H7 (cell line): ENCODE results near the gene FAM78A. TPM values are rescaled to one million over a fixed set of nuclear protein-coding genes. Genes with fewer than 3 reads are reported as not detected.
A peak's percentile ranks its signal among the peaks of the same experiment; 100 is the strongest.
"Not testable (repeated sequence)": the region's sequence is repeated elsewhere in the genome, so short reads cannot be mapped to it uniquely, and the experiment has no call there.

Experiments
- DNase-seq: peaks from one replicate; pipeline ENCODE4 v3.0.0; 2012
- H3K27me3 ChIP-seq: 2 replicates; pipeline ENCODE4 v1.6.0; 2011; ENCODE audit warnings: mild to moderate bottlenecking, low read length; ENCODE audit not compliant: control insufficient read depth, insufficient read depth
- H3K36me3 ChIP-seq: replicated peaks from 2 replicates; pipeline ENCODE4 v1.5.1; 2011; ENCODE audit warnings: low read length; ENCODE audit not compliant: control insufficient read depth, insufficient read depth
- H3K4me3 ChIP-seq: 2 replicates; pipeline ENCODE4 v1.5.1; 2011; ENCODE audit warnings: low read depth, mild to moderate bottlenecking, control low read depth, low read length, moderate library complexity; ENCODE audit not compliant: insufficient read depth
- total RNA-seq: library from RNA; depleted of rRNA; stranded (reverse); fragments of >200 nt; shearing (Covaris generic); gene quantifications from 2 replicates; pipeline ENCODE4 v1.2.3, GENCODE V29; 2014

Gene FAM78A
- total RNA-seq, 1 experiment from 2014 or later: 1.6 TPM

DNA sequence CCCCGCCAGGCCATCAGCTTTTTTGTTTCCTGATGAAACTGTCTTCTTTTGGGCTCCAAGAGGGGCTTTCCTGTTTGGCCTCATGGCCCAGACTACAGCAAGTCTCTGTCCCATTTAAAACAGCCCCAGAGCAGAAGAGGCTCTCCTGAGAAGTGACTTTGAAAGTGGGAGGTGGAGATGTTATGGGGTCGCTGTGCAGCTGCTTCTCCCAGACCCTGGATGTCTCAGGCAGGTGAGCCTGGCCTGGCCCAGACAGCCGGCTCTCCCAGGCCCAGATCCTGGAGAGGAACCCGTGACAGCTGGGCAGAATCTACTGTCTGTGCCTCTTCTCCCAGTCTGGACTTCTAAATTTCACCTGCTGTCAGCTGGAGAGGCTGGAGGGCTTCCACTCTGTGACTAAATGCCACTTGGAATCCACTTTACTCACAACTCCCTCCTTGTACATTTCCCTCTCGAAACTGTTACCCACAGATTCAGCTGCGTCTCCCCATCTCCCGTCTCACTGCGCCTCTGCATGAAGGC lies 20.6 kb downstream of the FAM78A start:
- no peaks in the 10 kb centered on the region for H3K36me3 ChIP-seq
- no peak overlapping the region for H3K4me3 ChIP-seq
- H3K27me3 ChIP-seq: no peaks in the 10 kb centered on the region
- DNase-seq: peak; percentile 39

DNA sequence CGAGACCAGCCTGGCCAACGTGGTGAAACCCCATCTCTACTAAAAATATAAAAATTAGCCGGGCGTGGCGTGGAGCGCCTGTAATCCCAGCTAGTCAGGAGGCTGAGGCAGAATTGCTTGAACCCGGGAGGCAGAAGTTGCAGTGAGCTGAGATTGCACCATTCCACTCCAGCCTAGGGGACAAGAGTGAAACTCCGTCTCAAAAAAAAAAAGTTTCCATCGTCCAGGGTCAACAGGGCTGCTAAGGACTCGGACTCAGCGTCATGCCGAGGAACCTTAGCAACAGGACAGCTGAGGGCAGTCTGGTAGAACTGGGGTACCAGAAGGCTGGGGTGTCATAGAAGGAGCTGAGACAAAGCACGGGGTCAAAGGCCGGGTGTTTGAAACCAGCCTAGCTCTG lies 21.7 kb downstream of the FAM78A start:
- Histone ChIP-seq H3K4me3 (no peak overlapping the region), H3K27me3 (no peaks in the 10 kb centered on the region), H3K36me3 (no peaks in the 10 kb centered on the region)
- no peak for DNase-seq

DNA sequence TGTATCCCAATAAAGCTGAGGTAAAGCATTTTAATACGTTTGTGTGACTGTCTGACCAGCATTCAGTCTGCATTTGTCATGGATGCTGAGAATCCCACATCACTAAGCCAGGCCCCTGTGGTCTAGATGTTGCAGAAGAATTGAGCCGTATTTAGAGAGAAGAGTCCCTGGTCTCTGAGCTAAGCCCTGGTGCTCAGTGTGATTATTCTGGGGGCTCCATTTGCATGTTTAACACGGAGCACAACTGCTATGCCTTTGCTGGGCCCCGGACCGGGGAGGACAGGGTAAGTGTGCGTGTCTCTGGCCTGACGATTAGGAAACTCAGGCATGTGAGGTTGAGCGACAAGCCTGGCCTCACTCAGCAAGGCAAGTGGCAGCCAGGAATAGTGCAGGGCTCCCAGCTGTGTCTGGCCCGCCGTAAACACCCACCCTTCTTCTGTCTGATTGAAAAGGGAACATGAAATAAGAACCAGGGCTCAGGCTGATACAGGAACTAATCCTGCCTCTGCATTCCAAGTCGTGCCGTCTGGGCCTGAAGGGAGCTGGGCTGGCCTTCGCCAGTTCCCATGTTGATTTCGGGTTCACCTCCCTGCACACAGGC lies 22.3 kb downstream of the FAM78A start:
- peak; percentile 43 for DNase-seq
- H3K27me3 ChIP-seq: no peaks in the 10 kb centered on the region
- no peaks in the 10 kb centered on the region for H3K36me3 ChIP-seq
- H3K4me3 ChIP-seq: no peak overlapping the region

DNA sequence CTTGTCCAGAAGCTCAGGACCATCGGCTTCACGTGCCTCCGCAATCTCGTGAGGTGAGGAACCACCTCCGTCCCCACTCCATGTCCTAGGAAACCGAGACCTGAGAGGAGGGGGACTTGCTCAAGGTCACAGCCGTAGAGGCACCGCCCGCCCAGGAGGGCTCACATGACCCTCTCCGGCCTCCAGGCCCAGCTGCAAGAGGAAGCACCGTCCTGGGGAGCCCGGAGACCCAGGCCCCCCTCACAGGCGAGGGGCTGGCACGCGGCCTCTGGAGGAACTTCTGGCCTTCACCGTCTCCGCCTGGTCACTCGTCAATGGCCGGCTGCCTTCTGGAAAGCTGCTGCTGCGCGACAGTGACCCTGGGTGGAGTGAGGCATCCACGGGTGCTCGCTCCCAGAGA lies 24.2 kb downstream of the FAM78A start:
- H3K4me3 ChIP-seq: no peak overlapping the region
- peak; percentile 38 for DNase-seq
- H3K36me3 ChIP-seq: no peaks in the 10 kb centered on the region
- no peaks in the 10 kb centered on the region for H3K27me3 ChIP-seq

DNA sequence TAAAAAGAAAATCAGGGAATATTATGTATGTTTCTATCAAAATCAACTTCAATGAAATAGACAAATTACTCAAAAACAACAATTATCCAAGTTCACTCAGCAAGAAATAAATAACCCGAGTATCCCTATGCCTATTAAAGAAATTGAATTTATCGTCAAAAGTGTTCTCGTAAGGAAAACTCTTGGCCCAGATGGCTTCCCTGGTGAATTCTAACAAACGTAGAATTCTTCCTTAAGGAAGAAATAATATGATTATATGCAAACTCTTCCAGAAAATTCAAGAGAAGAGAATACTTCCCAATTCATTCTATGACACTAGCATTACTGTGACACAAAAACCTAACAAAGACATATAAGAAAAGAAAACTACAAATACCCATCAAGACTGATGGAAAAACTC lies 29.7 kb downstream of the FAM78A start:
- H3K27me3 ChIP-seq: no peaks in the 10 kb centered on the region
- H3K4me3 ChIP-seq: no peak overlapping the region
- DNase-seq: no peak
- H3K36me3 ChIP-seq: no peaks in the 10 kb centered on the region

DNA sequence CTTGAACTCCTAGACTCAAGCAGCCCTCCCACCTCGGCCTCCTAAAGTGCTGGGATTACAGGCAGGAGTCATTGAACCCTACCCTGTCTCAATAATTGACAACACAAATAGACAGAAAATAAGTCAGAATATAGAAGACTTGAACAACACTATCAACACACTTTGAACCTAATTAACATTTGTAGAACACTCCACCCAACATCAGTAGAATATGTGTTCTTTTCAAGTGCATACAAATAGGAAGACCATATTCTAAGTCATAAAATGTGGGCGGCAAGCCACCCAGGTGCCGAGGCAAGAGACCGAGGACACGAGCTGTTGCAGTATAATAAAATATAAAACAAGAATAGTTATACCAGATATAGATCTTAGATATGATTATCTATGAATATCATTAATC lies 32.0 kb downstream of the FAM78A start:
- not testable (repeated sequence) for H3K27me3 ChIP-seq, H3K4me3 ChIP-seq, H3K36me3 ChIP-seq, DNase-seq

DNA sequence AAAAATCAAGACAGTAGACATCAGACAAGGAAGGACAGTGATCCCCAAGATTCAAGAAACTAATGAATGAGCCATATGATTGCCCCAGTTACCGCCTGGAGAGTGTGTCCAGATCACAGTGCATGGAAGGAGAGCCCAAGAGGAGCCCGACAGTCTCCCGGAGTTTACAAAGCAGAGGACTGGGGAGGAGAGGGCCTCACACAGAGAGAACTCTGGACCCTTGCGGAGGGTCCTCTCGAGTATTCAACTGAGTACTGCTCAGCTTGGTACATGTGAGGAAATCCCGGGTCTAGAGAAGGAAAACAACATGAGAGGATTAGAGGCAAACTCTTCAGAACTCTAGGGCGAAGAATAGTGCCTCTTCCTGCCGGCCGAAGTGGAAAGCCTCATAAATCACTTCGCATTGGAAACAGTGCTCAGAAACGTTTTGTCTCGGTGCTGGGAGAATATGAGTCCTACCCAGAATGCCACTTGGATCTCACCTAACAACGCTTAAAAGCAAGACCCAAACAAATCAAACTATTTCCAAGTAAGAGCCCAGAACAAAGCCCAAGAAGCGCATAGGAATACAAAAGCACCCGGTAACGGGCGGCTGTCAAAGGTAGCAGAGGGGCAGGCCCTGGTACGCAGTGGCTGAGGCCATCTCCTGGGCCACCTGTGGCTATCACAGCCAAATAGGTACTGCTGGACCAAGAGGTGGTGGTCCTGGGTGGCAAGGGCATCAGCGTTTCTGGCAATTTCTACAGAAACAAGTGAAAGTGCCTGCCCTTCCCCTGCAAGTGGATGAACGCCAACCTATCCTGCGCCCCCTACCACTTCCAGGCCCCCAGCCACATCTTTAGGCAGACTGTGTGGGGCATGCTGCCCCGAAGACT lies 36.0 kb downstream of the FAM78A start:
- no peaks in the 10 kb centered on the region; the same call in 1 of the 2 replicates for H3K36me3 ChIP-seq
- H3K4me3 ChIP-seq: no peak overlapping the region
- H3K27me3 ChIP-seq: no peaks in the 10 kb centered on the region
- DNase-seq: no peak

DNA sequence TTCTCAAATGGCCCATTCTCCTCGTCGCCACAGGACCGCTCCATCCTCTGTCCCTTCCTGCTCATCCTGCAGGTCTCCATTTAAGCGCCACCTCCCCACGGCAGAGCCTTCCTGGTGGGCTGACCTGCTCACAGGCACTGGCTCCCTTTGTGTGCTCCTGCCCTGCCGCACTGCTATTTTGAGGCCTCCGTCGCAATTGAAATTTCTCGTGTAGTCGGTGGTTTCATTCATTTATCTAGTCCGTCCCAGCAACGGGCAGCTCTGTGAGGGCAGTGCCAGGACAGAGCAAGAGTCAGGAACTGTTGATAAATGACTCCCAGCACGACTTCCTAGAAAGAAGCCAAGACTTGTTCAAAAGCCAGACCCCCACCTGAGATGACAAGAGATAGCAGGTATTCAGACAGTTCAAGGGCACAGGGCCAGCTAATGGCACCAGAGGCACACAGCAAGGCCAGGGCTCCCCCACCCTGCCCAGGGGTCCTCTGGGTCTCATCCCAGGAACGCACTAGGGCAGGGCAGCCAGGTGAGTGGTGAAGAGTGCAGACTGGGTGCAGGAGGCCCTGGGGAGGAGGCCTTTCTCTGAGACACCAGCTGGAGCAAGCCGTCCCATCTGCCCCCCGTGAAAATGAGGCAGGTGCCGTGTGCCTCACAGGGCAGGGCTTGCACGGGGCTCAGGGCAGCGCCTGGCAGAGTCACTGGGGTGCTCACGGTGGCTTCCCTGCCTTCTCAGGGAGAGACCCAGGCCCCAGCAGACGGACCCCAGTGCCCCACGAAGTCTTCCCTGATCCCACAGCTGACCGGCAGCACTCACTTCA lies 36.9 kb downstream of the FAM78A start:
- H3K4me3 ChIP-seq: no peak overlapping the region
- H3K36me3 ChIP-seq: no peaks in the 10 kb centered on the region; the same call in 1 of the 2 replicates
- H3K27me3 ChIP-seq: no peaks in the 10 kb centered on the region
- no peak for DNase-seq

DNA sequence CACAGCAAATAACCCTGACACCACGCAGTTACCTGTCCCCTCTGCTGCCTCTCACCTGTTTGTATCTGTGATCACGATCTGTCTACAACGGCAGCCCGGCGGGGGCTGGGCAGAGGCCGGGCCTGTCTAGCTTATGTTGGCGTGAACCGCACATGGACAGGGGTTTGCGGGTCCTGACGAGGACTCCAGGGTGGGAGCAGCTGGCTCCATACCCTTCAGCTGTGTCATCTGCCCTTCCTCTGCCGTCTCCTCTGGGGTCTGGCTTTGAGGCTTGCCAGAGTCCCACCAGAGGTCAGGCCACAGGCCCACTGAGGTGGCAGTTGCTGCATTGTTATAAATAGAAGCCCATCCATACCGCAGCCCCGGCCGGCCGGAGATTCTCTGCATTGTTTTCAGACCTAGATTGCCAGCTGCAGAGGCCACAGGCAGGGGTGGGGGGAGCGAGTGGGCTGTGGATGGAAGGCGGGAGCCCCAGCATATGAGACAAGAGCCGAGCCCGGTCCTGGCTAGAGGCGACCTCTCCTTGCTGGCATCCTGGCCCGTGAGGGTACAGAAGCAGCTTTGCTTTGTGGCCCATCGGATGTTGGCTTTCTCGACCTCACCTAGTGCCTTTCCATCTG lies 37.8 kb downstream of the FAM78A start:
- H3K27me3 ChIP-seq: no peaks in the 10 kb centered on the region
- peak; percentile 68 for DNase-seq
- peaks cover 5% of the 10 kb centered on the region for H3K36me3 ChIP-seq
- H3K4me3 ChIP-seq: no peak overlapping the region

DNA sequence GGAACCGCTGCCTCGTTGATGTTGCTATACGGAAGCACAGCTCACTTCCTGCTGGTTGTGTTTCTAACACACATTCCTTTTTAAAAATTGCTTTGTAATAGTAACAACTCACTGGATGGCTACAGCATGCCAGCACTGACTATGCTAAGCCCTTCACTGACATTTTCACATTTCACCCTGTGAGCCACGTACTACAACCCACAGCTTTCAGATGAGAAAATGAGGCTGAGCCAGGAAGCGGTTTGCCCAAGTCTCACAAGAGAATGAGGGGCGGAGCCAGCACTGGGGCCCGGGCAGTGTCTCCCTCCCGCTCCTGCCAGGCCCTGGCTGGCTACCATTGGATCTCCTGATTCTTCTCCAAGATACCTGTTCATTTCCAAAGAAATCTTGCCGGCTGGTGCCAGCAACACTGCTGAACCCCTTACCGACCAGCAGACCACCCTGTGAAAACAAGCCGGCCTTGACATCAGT lies 38.3 kb downstream of the FAM78A start:
- Histone ChIP-seq H3K27me3 (no peaks in the 10 kb centered on the region), H3K36me3 (peaks cover 6% of the 10 kb centered on the region), H3K4me3 (no peak overlapping the region)
- peak; percentile 84 for DNase-seq

DNA sequence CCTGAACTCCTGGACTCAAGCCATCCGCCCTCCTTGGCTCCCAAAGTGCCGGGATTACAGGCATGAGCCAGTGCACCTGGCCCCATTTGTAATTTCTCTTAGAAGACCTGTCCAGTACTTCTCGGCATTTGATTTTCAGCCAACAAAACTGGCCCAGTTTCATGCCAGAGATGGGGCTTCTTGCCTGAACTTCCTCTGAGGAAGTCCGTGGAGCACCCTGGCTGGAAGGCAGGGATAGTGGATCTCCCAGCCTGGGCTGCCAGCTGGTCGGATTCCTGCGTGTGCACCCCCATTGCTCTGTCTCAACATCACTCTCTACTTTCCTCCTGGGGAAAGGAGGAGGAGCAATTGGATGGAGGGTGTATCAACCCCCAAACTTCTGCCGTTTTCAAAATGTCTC lies 39.0 kb downstream of the FAM78A start:
- H3K4me3 ChIP-seq: no peak overlapping the region
- DNase-seq: no peak
- peaks cover 6% of the 10 kb centered on the region for H3K36me3 ChIP-seq
- no peaks in the 10 kb centered on the region for H3K27me3 ChIP-seq

DNA sequence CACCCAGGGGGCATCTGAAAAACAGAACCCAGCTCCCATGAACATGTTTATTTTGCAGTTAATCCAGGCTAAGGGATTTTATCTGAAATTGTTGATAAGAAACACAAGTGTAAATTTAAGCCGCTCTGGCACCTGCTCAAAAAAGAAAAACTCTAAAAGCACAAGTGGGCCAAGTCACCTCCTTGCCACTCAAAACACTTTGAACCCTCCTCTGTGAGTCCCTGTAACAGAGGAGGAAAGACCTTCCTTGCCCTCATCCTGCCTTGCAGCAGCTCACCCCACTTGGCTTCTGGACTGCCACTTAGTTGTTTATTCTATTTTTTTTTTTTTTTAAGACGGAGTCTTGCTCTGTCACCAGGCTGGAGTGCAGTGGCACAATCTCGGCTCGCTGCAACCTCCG lies 39.5 kb downstream of the FAM78A start:
- DNase-seq: no peak
- H3K27me3 ChIP-seq: no peaks in the 10 kb centered on the region
- peaks cover 9% of the 10 kb centered on the region for H3K36me3 ChIP-seq

DNA sequence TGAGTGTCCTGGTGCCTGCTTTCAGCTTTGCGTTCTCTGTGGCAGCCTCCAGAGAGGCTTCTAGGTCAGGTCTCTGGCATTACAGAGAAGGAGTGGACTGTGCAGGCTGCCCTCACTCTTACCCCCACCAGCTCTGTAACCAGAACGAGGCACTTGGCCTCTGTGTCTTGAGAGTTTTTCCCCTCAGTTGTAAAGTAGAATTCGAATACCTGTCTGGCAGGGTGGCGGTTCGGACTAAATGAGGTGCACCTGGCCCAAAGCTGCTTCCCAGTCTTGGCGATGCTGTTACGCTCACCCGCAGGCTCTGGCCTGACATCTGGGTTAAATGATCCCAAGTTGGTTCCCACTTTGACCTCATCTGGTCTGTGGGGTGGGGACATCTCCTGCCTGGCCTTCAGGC lies 40.1 kb downstream of the FAM78A start:
- DNase-seq: no peak
- Histone ChIP-seq H3K4me3 (no peak overlapping the region), H3K27me3 (no peaks in the 10 kb centered on the region), H3K36me3 (peaks cover 9% of the 10 kb centered on the region)

More for the DNA sequence above, 39.5 kb downstream of the FAM78A start:
- no peak overlapping the region for H3K4me3 ChIP-seq

DNA sequence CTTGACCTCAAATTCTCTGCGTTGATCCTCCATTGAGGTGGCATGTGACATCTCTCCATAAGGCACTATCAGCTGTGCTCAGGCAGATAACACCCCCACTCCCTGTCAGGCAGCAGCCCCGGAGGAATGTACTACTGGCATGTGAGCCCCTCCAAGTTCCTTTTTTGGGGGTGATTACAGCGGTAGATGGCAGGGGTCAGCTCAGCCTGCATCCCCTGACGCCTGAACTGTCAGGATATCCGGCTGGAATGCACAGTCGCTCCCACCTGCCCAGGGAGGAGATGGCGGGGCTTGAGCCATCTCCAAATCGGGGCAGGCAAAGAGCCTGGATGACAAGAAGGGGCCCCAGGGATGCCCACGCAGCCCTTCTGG lies 40.8 kb downstream of the FAM78A start:
- Histone ChIP-seq H3K4me3 (no peak overlapping the region), H3K27me3 (no peaks in the 10 kb centered on the region), H3K36me3 (peaks cover 9% of the 10 kb centered on the region)
- DNase-seq: no peak
